MV-4-11 (cell line): ENCODE data around the gene ARMC2.

Source experiments
- DNase-seq: peaks from one replicate; lab custom pipeline; 2025; lab: John Stamatoyannopoulos, UW

The ARMC2 gene

GRCh38 chr6:108988296-108988695, 140.1 kb downstream of the ARMC2 start:
- DNase-seq = no peak

GRCh38 chr6:108988765-108989164, 140.5 kb downstream of the ARMC2 start:
- DNase-seq = no peak

- no peak for DNase-seq
Measured at GRCh38 chr6:108989700-108990099, 141.5 kb downstream of the ARMC2 start.

GRCh38 chr6:108993876-108994275, 145.7 kb downstream of the ARMC2 start:
- DNase-seq = no peak

GRCh38 chr6:108995296-108995695, 147.1 kb downstream of the ARMC2 start:
- no peak for DNase-seq

GRCh38 chr6:108996208-108996607, 148.0 kb downstream of the ARMC2 start:
- DNase-seq = no peak

GRCh38 chr6:108998485-108998884, 150.3 kb downstream of the ARMC2 start:
- no peak for DNase-seq

GRCh38 chr6:108999428-108999827, 151.2 kb downstream of the ARMC2 start:
- DNase-seq = no peak

GRCh38 chr6:109000289-109000688, 152.1 kb downstream of the ARMC2 start:
- no peak for DNase-seq

- no peak for DNase-seq
Measured at GRCh38 chr6:109001291-109001894, 153.2 kb downstream of the ARMC2 start.

GRCh38 chr6:109002051-109002697, 154.0 kb downstream of the ARMC2 start:
- no peak for DNase-seq

GRCh38 chr6:109002882-109003281, 154.7 kb downstream of the ARMC2 start:
- DNase-seq = no peak

- DNase-seq = no peak
Measured at GRCh38 chr6:109006818-109007217, 158.6 kb downstream of the ARMC2 start.

GRCh38 chr6:109007521-109007920, 159.3 kb downstream of the ARMC2 start:
- no peak for DNase-seq

GRCh38 chr6:109008054-109008453, 159.8 kb downstream of the ARMC2 start:
- DNase-seq = no peak

- DNase-seq = peak; percentile 15
Measured at GRCh38 chr6:109008537-109009235, 160.5 kb downstream of the ARMC2 start.

- DNase-seq = peak; percentile 65
Measured at GRCh38 chr6:109009236-109009961, 161.2 kb downstream of the ARMC2 start.

GRCh38 chr6:109009962-109010704, 161.9 kb downstream of the ARMC2 start:
- no peak for DNase-seq

GRCh38 chr6:109010705-109011102, 162.5 kb downstream of the ARMC2 start:
- DNase-seq = no peak

- DNase-seq = peak; percentile 59
Measured at GRCh38 chr6:109013656-109014305, 165.6 kb downstream of the ARMC2 start.

GRCh38 chr6:109014606-109015005, 166.4 kb downstream of the ARMC2 start:
- no peak for DNase-seq
